Measurements from ENCODE around the gene ADGRA1.
"Not testable (repeated sequence)": the region's sequence is repeated elsewhere in the genome, so short reads cannot be mapped to it uniquely, and the experiment has no call there.

The ADGRA1 gene

DNA sequence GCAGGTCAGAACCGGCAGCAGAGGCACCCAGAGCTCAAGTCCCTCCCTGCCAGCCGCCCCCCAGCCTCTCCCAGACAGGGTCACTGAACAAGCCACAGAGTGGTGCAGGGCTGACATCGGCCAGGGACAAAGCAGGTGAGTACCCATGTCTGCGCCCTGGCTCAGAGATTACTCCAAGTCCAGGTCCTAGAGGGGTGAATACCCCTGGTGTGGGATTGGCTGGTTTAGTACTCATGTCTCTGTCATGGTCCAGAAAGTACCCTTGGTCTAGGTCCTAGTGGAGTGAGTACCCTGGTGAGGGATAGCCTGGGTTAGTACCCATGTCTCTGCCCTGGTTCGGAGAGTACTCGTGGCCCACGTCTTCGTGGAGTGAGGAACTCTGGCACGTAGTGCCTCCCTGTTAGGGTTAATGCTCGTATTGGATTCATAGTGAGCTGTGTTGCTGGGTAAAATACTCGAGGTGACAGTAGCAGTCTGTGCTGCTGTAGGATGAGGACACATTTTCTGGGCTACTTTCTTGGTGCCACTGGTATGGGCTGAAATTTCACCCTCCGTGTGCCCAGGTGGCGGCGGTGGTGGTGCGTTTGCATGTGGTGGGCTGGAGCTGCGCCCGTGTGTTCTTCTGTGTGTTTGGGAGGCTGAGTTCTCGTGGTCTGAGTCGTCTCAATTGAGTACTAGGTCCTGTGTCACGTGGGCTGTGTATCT, 46.8 kb downstream of the ADGRA1 start:
- in situ Hi-C loops (cut with HindIII; ENCODE audit: low sequenced_read_pairs), result no loop called here
- no peak for DNase-seq (ENCODE audit: low read depth, low spot score)

DNA sequence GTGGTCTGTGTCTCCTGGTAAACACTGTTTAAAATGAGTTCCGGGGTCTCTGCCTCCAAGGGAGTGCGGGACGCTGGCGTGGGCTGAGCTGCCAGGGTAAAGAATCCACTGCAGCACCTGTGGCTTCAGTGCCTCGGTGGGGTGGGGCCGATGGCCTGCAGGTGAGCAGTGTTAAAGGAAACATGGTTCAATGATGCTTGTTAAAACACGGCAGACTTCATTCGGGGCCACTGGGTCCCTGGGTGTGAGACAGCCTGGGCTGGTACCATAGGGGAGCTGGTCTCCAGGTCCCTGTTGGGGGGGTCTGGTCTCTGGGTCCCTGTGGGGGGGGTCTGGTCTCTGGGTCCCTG, 47.4 kb downstream of the ADGRA1 start:
- in situ Hi-C loops (cut with HindIII; ENCODE audit: low sequenced_read_pairs), result no loop called here
- no peak overlapping the region for H3K4me3 ChIP-seq (ENCODE audit: low read depth, low read length)
- no peak for DNase-seq (ENCODE audit: low read depth, low spot score)
- TF ChIP-seq CTCF (IDR thresholded peaks at IDR 0.05; ENCODE audit: low read depth, low read length), result no peak

More for the DNA sequence above, 46.8 kb downstream of the ADGRA1 start:
- no peak for TF ChIP-seq CTCF (IDR thresholded peaks at IDR 0.05; ENCODE audit: low read depth, low read length)
- no peak overlapping the region for H3K4me3 ChIP-seq (ENCODE audit: low read depth, low read length)

DNA sequence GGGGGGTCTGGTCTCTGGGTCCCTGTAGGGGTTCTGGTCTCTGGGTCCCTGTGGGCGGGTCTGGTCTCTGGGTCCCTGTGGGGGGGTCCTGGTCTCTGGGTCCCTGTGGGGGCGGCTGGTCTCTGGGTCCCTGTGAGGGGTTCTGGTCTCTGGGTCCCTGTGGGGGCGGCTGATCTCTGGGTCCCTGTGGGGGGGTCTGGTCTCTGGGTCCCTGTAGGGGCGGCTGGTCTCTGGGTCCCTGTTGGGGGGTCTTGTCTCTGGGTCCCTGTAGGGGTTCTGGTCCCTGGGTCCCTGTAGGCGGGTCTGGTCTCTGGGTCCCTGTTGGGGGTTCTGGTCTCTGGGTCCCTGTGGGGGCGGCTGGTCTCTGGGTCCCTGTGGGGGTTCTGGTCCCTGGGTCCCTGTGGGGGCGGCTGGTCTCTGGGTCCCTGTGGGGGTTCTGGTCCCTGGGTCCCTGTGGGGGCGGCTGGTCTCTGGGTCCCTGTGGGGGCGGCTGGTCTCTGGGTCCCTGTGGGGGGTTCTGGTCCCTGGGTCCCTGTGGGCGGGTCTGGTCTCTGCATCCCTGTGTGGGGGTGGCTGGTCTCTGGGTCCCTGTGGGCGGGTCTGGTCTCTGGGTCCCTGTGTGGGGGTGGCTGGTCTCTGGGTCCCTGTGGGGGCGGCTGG, 49.9 kb downstream of the ADGRA1 start:
- H3K4me3 ChIP-seq (ENCODE audit: low read depth, low read length); in situ Hi-C loops (cut with HindIII; ENCODE audit: low sequenced_read_pairs); DNase-seq (ENCODE audit: low read depth, low spot score): not testable (repeated sequence)

DNA sequence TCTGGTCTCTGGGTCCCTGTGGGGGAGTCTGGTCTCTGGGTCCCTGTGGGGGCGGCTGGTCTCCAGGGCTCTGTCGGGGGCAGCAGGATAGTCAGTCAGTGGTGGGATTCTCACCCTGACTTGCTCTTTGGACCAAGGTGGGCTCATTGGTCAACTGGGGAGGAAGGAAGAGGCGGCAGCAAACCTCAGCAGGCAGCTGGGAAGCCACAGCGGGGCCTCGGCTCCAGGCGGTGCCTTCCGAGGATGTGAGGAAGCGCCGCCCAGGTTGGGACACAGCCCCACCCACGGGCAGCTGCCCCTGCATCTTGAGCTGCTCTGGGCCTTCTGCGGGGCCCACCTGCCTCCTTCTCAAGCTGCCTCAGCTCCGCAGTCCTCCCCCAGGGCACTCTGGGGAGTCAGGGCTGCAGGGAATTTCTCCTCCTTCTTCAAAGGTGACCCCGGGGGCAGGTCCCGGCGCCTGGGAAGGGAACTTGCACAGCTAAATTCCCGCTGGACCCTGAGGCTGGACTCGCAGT, 51.9 kb downstream of the ADGRA1 start:
- no peak overlapping the region for H3K4me3 ChIP-seq (ENCODE audit: low read depth, low read length)
- no peak for TF ChIP-seq CTCF (IDR thresholded peaks at IDR 0.05; ENCODE audit: low read depth, low read length)
- in situ Hi-C loops (cut with HindIII; ENCODE audit: low sequenced_read_pairs), result no loop called here
- no peak for DNase-seq (ENCODE audit: low read depth, low spot score)

DNA sequence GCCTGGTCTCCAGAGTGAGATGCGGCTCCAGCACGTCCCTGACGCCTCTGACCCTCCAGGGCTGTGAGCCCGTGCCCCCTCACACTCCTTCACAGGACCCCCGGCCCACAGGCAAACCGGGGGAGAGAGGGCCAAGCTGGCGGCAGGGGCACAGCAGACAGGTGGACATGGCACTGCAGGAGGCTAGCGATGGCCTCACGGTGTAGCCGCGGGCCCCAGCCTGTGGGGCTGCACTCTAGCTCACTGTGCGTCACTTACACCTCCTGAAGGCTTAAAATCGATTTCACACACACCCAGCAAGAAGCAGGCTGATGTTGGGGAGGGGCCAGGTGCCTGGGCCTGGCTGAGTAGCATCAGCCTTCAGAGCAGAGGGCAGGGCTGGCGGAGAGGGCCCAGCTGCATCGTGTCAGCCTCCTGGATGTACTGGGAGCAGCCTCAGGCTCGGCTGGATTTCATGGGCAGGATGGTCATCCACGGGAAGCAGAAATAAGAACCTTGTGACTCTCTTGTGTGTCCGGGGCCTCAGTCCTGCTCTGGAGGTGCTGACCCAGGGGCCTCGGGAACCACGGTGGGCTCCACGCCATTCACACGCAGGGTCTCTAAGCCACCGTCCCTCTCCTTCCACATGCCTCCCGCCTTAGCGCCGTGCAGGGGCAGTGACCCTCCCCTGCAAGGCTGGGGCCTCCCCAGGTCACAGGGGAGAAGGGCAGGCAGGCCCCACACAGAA, 52.9 kb downstream of the ADGRA1 start:
- H3K4me3 ChIP-seq (ENCODE audit: low read depth, low read length), result no peak overlapping the region
- no peak for DNase-seq (ENCODE audit: low read depth, low spot score)
- TF ChIP-seq CTCF (IDR thresholded peaks at IDR 0.05; ENCODE audit: low read depth, low read length), result no peak
- in situ Hi-C loops (cut with HindIII; ENCODE audit: low sequenced_read_pairs), result no loop called here

DNA sequence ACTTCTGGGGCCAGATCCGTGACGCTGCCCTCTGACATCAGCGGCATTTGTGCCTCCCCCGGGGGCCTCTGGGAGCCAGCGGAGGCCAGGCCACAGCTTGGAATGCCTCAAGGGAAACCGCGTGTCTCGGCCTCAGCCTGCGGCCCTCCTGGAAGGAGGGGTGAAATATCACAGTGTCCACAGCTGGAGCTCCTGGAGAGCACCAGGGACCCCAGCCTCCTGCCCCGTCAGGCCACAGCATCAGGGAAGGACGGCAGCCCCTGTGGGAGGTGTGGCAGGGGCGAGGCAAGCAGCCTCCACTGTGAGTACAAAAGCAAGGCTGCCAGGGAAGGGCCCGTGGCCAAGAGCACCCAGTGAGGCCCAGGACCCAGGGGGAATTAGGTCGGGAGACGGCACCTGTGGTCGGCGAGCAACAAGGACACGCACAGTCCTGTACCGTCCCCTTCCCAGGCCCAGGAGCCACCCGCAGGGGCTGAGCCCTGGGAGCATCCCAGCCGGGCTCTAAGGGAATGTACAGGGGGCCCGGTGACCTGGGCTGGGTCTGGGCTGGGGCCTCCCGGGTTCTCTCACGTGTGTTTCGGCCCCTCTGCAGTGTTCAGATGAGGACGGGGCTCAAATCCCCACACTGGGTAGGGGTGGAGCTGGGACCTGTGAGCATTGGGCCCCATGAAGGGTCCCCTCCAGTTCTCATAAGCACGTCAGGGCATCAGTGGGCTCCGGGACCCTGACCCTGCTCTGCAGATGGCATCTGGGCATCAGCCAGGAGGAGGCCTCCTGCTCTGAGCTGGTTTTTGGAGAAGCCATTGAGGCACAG, 53.6 kb downstream of the ADGRA1 start:
- no peak for TF ChIP-seq CTCF (IDR thresholded peaks at IDR 0.05; ENCODE audit: low read depth, low read length)
- H3K4me3 ChIP-seq (ENCODE audit: low read depth, low read length), result no peak overlapping the region
- DNase-seq (ENCODE audit: low read depth, low spot score), result no peak
- in situ Hi-C loops (cut with HindIII; ENCODE audit: low sequenced_read_pairs), result no loop called here

Data from astrocyte of the spinal cord (primary cell).